H1 (cell line): ENCODE measurements around the gene PERCC1. TPM values are rescaled to one million over a fixed set of nuclear protein-coding genes. Genes with fewer than 3 reads are reported as not detected.
A peak's percentile ranks its signal among the peaks of the same experiment; 100 is the strongest.

Source experiments
- CTCF ChIA-PET: fragments of 300-600 bp; sonication (Branson Sonifier 250); formaldehyde crosslinking; loops from one replicate; lab custom pipeline; 2021; ENCODE audit not compliant: partially characterized antibody; lab: Charles Lee
- POLR2A ChIA-PET: fragments of 300-600 bp; sonication (Branson Sonifier 250); formaldehyde crosslinking; loops from one replicate; lab custom pipeline; 2021; ENCODE audit warnings: inconsistent platforms; ENCODE audit not compliant: partially characterized antibody; lab: Charles Lee
- DNase-seq, 2 experiments: peaks; one replicate each; pipeline versions ENCODE4 v3.0.0 to v3.0.0-alpha.2; 2010 to 2022; ENCODE audit warnings: low spot score in 2 of 2, low read depth in 1 of 2, mixed read lengths in 1 of 2
- FAIRE-seq: peaks from 2 replicates; lab custom pipeline; 2011; peaks lifted over from hg19 to GRCh38; lab: Jason Lieb, UNC
- H2AFZ ChIP-seq: 2 replicates; pipeline ENCODE4 v1.8.1; 2012; ENCODE audit warnings: low read length, inconsistent platforms
- H2AK5ac ChIP-seq: 2 replicates; pipeline ENCODE4 v1.6.1; 2013; ENCODE audit warnings: low read depth, low read length
- H2BK120ac ChIP-seq: replicated peaks from 2 replicates; pipeline ENCODE3; 2013; ENCODE audit warnings: low read depth, low read length, inconsistent platforms
- H2BK12ac ChIP-seq: 2 replicates; pipeline ENCODE4 v1.6.1; 2013; ENCODE audit warnings: low read depth, low read length
- H2BK15ac ChIP-seq: 2 replicates; pipeline ENCODE4 v1.6.1; 2013; ENCODE audit warnings: low read length
- H2BK20ac ChIP-seq: 2 replicates; pipeline ENCODE4 v1.6.1; 2013; ENCODE audit warnings: low read length
- H2BK5ac ChIP-seq: 2 replicates; pipeline ENCODE4 v1.6.1; 2013; ENCODE audit warnings: low read depth, low read length
- H3K14ac ChIP-seq: 2 replicates; pipeline ENCODE4 v1.6.1; 2013; ENCODE audit warnings: inconsistent platforms; ENCODE audit not compliant: insufficient read length
- H3K18ac ChIP-seq: 2 replicates; pipeline ENCODE4 v1.6.1; 2013; ENCODE audit warnings: low read length; ENCODE audit errors: extremely low read depth
- H3K23ac ChIP-seq: 2 replicates; pipeline ENCODE4 v1.6.1; 2013; ENCODE audit warnings: inconsistent platforms; ENCODE audit not compliant: insufficient read length
- H3K23me2 ChIP-seq: 2 replicates; pipeline ENCODE4 v1.6.1; 2013; ENCODE audit warnings: low read depth, low read length
- H3K27ac ChIP-seq: 2 replicates; pipeline ENCODE4 v1.6.1; 2011; ENCODE audit warnings: low read depth, low read length, inconsistent platforms
- H3K27me3 ChIP-seq, 4 experiments: replicated peaks in 1 of 4; 1 replicate in 1 of 4; 2 replicates in 3 of 4; pipeline versions ENCODE4 v1.6.1 to v1.8.1; 2011 to 2013; ENCODE audit warnings: low read length in 3 of 4, mild to moderate bottlenecking in 3 of 4, inconsistent platforms in 2 of 4, mixed read lengths in 2 of 4, moderate library complexity in 1 of 4; ENCODE audit not compliant: control insufficient read depth in 3 of 4, insufficient read depth in 3 of 4; ENCODE audit errors: extremely low read depth in 1 of 4
- H3K36me3 ChIP-seq, 4 experiments: 2 replicates each; pipeline versions ENCODE4 v1.6.1 to v1.8.1; 2011 to 2013; ENCODE audit warnings: mild to moderate bottlenecking in 4 of 4, low read length in 3 of 4, moderate library complexity in 2 of 4, control low read depth in 1 of 4, inconsistent platforms in 1 of 4; ENCODE audit not compliant: insufficient read depth in 4 of 4, control insufficient read depth in 2 of 4
- H3K4ac ChIP-seq: replicated peaks from 2 replicates; pipeline ENCODE3; 2013; ENCODE audit warnings: low read length, low read depth, mixed read lengths, inconsistent platforms; ENCODE audit not compliant: insufficient read length
- H3K4me1 ChIP-seq, 4 experiments: replicated peaks in 1 of 4; 1 replicate in 1 of 4; 2 replicates in 3 of 4; pipeline versions ENCODE4 v1.6.1 to v1.8.1; 2011 to 2013; ENCODE audit warnings: low read length in 3 of 4, inconsistent platforms in 2 of 4, mixed read lengths in 1 of 4; ENCODE audit not compliant: insufficient read depth in 4 of 4, control insufficient read depth in 3 of 4
- H3K4me2 ChIP-seq, 2 experiments: 2 replicates each; pipeline versions ENCODE4 v1.6.1 to v1.8.1; 2011 to 2013; ENCODE audit warnings: low read depth in 2 of 2, low read length in 2 of 2, control low read depth in 1 of 2, inconsistent platforms in 1 of 2, mild to moderate bottlenecking in 1 of 2; ENCODE audit not compliant: insufficient read depth in 1 of 2
- H3K4me3 ChIP-seq, 4 experiments: fragments of 200-600, 300-600 bp in 1 of 4; sonication (generic), shearing (Covaris generic), sonication (Bioruptor Twin) in 1 of 4; 2 replicates each; pipeline versions ENCODE4 v1.5.1 to v1.8.1; 2011 to 2016; ENCODE audit warnings: low read length in 4 of 4, low read depth in 3 of 4, control low read depth in 2 of 4, inconsistent platforms in 2 of 4, mild to moderate bottlenecking in 2 of 4, mixed read lengths in 1 of 4, moderate library complexity in 1 of 4; ENCODE audit not compliant: insufficient read depth in 2 of 4; ENCODE audit errors: extremely low read depth in 1 of 4
- H3K56ac ChIP-seq: replicated peaks from 2 replicates; pipeline ENCODE3; 2013; ENCODE audit warnings: low read depth, mild to moderate bottlenecking, mixed read lengths, low read length, inconsistent platforms; ENCODE audit not compliant: insufficient read length
- H3K79me1 ChIP-seq: 2 replicates; pipeline ENCODE4 v1.6.1; 2013; ENCODE audit warnings: low read depth, low read length, control low read depth
- H3K79me2 ChIP-seq, 2 experiments: 2 replicates each; pipeline versions ENCODE4 v1.6.1 to v1.8.1; 2012 to 2013; ENCODE audit warnings: low read length in 2 of 2, mild to moderate bottlenecking in 2 of 2, inconsistent platforms in 1 of 2; ENCODE audit not compliant: insufficient read depth in 2 of 2, control insufficient read depth in 1 of 2
- H3K9ac ChIP-seq, 4 experiments: replicated peaks in 1 of 4; 1 replicate in 1 of 4; 2 replicates in 3 of 4; pipeline versions ENCODE4 v1.6.1 to v1.8.1; 2011 to 2013; ENCODE audit warnings: low read depth in 3 of 4, low read length in 3 of 4, control low read depth in 2 of 4, mild to moderate bottlenecking in 2 of 4, moderate library complexity in 2 of 4, inconsistent platforms in 1 of 4; ENCODE audit errors: extremely low read depth in 1 of 4
- H3K9me3 ChIP-seq, 2 experiments: 2 replicates each; pipeline versions ENCODE4 v1.6.1 to v1.8.1; 2012 to 2013; ENCODE audit warnings: mild to moderate bottlenecking in 2 of 2, moderate library complexity in 2 of 2, control low read depth in 1 of 2, inconsistent platforms in 1 of 2, low read depth in 1 of 2, low read length in 1 of 2, mixed read lengths in 1 of 2; ENCODE audit not compliant: insufficient read depth in 2 of 2
- H4K20me1 ChIP-seq, 2 experiments: replicated peaks in 1 of 2; 2 replicates each; pipeline versions ENCODE3 to v1.8.1; 2011 to 2013; ENCODE audit warnings: inconsistent platforms in 2 of 2, low read length in 2 of 2, mild to moderate bottlenecking in 1 of 2; ENCODE audit not compliant: insufficient read depth in 2 of 2, control insufficient read depth in 1 of 2
- H4K5ac ChIP-seq: 2 replicates; pipeline ENCODE4 v1.6.1; 2013; ENCODE audit warnings: low read length, low read depth, mixed read lengths, inconsistent platforms; ENCODE audit not compliant: insufficient read length
- H4K8ac ChIP-seq: 2 replicates; pipeline ENCODE4 v1.8.0; 2013; ENCODE audit warnings: mild to moderate bottlenecking, moderate library complexity, low read length, inconsistent platforms; ENCODE audit not compliant: insufficient read depth; ENCODE audit errors: extremely low read depth
- H4K91ac ChIP-seq: replicated peaks from 2 replicates; pipeline ENCODE3; 2013; ENCODE audit warnings: low read length, mixed read lengths, inconsistent platforms; ENCODE audit not compliant: insufficient read length
- ATF3 ChIP-seq: IDR thresholded peaks from 2 replicates; pipeline ENCODE4 v1.6.1; 2011; ENCODE audit warnings: low read depth, mild to moderate bottlenecking, low read length; ENCODE audit not compliant: insufficient read depth
- CBX5 ChIP-seq: fragments of 300-800, 300-1000 bp; sonication (generic); IDR thresholded peaks from 2 replicates; pipeline ENCODE4 v1.7.1; 2016; ENCODE audit warnings: antibody characterized with exemption, low read length, low read depth
- EGR1 ChIP-seq: IDR thresholded peaks from 2 replicates; pipeline ENCODE4 v1.6.1; 2011; ENCODE audit warnings: low read depth, low read length, borderline replicate concordance
- GABPA ChIP-seq: IDR thresholded peaks from 2 replicates; pipeline ENCODE4 v1.6.1; 2011; ENCODE audit warnings: mild to moderate bottlenecking, low read length, moderate library complexity, borderline replicate concordance; ENCODE audit not compliant: insufficient read depth
- GTF2F1 ChIP-seq: IDR thresholded peaks from 2 replicates; pipeline ENCODE4 v1.6.1; 2012; ENCODE audit warnings: low read depth, low read length, improper control_type of control experiment, borderline replicate concordance
- JUND ChIP-seq: IDR thresholded peaks from 2 replicates; pipeline ENCODE4 v1.6.1; 2011; ENCODE audit warnings: mild to moderate bottlenecking, improper control_type of control experiment, low read length
- RFX5 ChIP-seq: IDR thresholded peaks from 2 replicates; pipeline ENCODE4 v1.6.1; 2011; ENCODE audit warnings: low read depth, low read length, improper control_type of control experiment, borderline replicate concordance
- SRF ChIP-seq: IDR thresholded peaks from 2 replicates; pipeline ENCODE4 v1.6.1; 2011; ENCODE audit warnings: mild to moderate bottlenecking, low read depth, low read length, moderate library complexity
- SUZ12 ChIP-seq: fragments of 200-600 bp; sonication (generic); IDR thresholded peaks from 2 replicates; pipeline ENCODE4 v1.6.1; 2012; ENCODE audit warnings: mild to moderate bottlenecking, inconsistent platforms, low read length, moderate library complexity, mixed read lengths
- TAF1 ChIP-seq: IDR thresholded peaks from 2 replicates; pipeline ENCODE4 v1.6.1; 2011; ENCODE audit warnings: mild to moderate bottlenecking, low read depth, low read length
- TAF7 ChIP-seq: optimal IDR thresholded peaks from 2 replicates; pipeline ENCODE3; 2011; ENCODE audit warnings: low read depth, mild to moderate bottlenecking, inconsistent platforms, low read length, moderate library complexity, borderline replicate concordance
- TCF12 ChIP-seq: IDR thresholded peaks from 2 replicates; pipeline ENCODE4 v1.6.1; 2011; ENCODE audit warnings: low read depth, mild to moderate bottlenecking, low read length
- WGBS, 2 experiments: shearing (Covaris generic) in 1 of 2; methylation state at CpG; one replicate each; pipeline versions ENCODE4 v1.1.6 to v1.1.7; 2013 to 2015; ENCODE audit warnings: low lambda C conversion rate in 2 of 2, mixed read lengths in 2 of 2, inconsistent platforms in 1 of 2, low coverage in 1 of 2, missing lambda C conversion rate in 1 of 2; ENCODE audit not compliant: insufficient replicate concordance in 2 of 2, insufficient coverage in 1 of 2, insufficient read length in 1 of 2; ENCODE audit errors: extremely low coverage in 1 of 2, missing lambda C conversion rate in 1 of 2; 5-methylcytosine and 5-hydroxymethylcytosine counted together
- polyA plus RNA-seq, 7 experiments: library from polyadenylated mRNA; depleted of rRNA in 3 of 7; stranded (reverse) in 5 of 7; unstranded in 2 of 7; fragments of >200 nt in 5 of 7; fragments of 200-250 nt in 2 of 7; gene quantifications; 1 replicate in 5 of 7; 2 replicates in 1 of 7; 4 replicates in 1 of 7; pipeline versions ENCODE4 v1.2.1 to v1.2.3, GENCODE V29; 2011 to 2013; ENCODE audit warnings: missing spikeins in 2 of 7, mixed read lengths in 2 of 7
- total RNA-seq: library from RNA; stranded (reverse); fragmentation: NEBNext Ultra II Directional; extraction: Animal tissue kit (Norgen Biotek cat#: 25700); gene quantifications from 2 replicates; pipeline ENCODE4 v1.2.1, GENCODE V29; 2021

PERCC1 gene
- total and polyA plus RNA-seq, 2 of the 8 experiments (the other 6 are each of a cell fraction or from before 2014, with no cell fraction given): not detected

GRCh38 chr16:1416521-1416941, 14.3 kb upstream of the PERCC1 start:
- Histone ChIP-seq H4K8ac (no peak overlapping the region), H3K23ac (no peak overlapping the region), H3K36me3 (no peaks in the 10 kb centered on the region; a peak in 2 of 8 replicates), H2BK120ac (no peak overlapping the region), H4K5ac (no peak overlapping the region), H2BK5ac (no peak overlapping the region), H4K91ac (no peak overlapping the region), H3K4me3 (no peak overlapping the region), H3K23me2 (peaks cover 10% of the 10 kb centered on the region), H2BK20ac (no peak overlapping the region), H3K4me1 (peaks cover 0 to 7% (median 4%) of the 10 kb centered on the region in 4 experiments; a peak in 6 of 7 replicates), H3K56ac (no peak overlapping the region), H3K4ac (no peak overlapping the region), H3K14ac (no peak overlapping the region), H4K20me1 (peaks cover 0 to 10% of the 10 kb centered on the region in 2 experiments), H2AFZ (no peak overlapping the region), H3K79me2 (peaks cover 5 to 21% of the 10 kb centered on the region in 2 experiments), H3K27ac (no peak overlapping the region), H3K79me1 (peaks cover 5% of the 10 kb centered on the region; the same call in 1 of the 2 replicates), H3K18ac (no peak overlapping the region), H2BK12ac (no peak overlapping the region), H3K27me3 (no peaks in the 10 kb centered on the region), H3K4me2 (no peak overlapping the region), H2BK15ac (no peak overlapping the region), H3K9me3 (no peaks in the 10 kb centered on the region), H2AK5ac (0 out of 2 replicates have a peak overlapping the region, but pooled peaks have one; percentile 24), H3K9ac (no peak overlapping the region)
- FAIRE-seq: no peak
- ChIA-PET POLR2A (interaction anchor here (0.9 to 1.1 kb wide), 2 partner anchors 13 to 84 kb away, joined by 3 to 4 read pairs; no protein-coding TSS in a partner anchor), CTCF (interaction anchor here (1.2 to 2.2 kb wide), 2 partner anchors 13 to 53 kb away, joined by 3 to 5 read pairs; no protein-coding TSS in a partner anchor)
- WGBS, 2 experiments: 93% methylated on average over 3 of the region's 3 CpGs; no CpG with 5 or more reads in 1 of the 2 experiments
- DNase-seq: no peak
- TF ChIP-seq TAF1 (no peak), SUZ12 (no peak), EGR1 (no peak), JUND (no peak), SRF (no peak), CBX5 (no peak), TCF12 (no peak), TAF7 (no peak), RFX5 (no peak), ATF3 (no peak), GTF2F1 (no peak), GABPA (no peak)
